ENCODE measurements around the gene ENTPD6. TPM values are rescaled to one million over a fixed set of nuclear protein-coding genes. Genes with fewer than 3 reads are reported as not detected.

ENTPD6 gene
- 25.2 TPM for polyA plus RNA-seq (2012; ENCODE audit: low read depth, missing spikeins)

- no peak for TF ChIP-seq POLR2AphosphoS5 (IDR thresholded peaks at IDR 0.05; ENCODE audit: low read depth, low read length)
- peak; percentile 39 for TF ChIP-seq TAF1 (IDR thresholded peaks at IDR 0.05; ENCODE audit: low read depth, low read length)
- TF ChIP-seq SPI1 (IDR thresholded peaks at IDR 0.05; ENCODE audit: low read depth, low read length), result no peak
- TF ChIP-seq POLR2A (IDR thresholded peaks at IDR 0.05; ENCODE audit: low read depth, low read length), result peak; percentile 65
- TF ChIP-seq PAX5 (IDR thresholded peaks at IDR 0.05; ENCODE audit: insufficient read depth, low read length, severe bottlenecking), result no peak
- TF ChIP-seq POU2F2 (IDR thresholded peaks at IDR 0.05; ENCODE audit: low read depth, low read length), result no peak
- DNase-seq (ENCODE audit: insufficient read length, low spot score) (peak; percentile 96), FAIRE-seq (peak; percentile 98)
Observed at GRCh38 chr20:25195014-25195961, at the start of gene ENTPD6. Gene ENTPD6, plus strand, starts transcription at chr20:25195712. Its CDS starts 10,825 bp downstream, at chr20:25206537.

GRCh38 chr20:25146976-25147375, 48.5 kb upstream of the ENTPD6 start:
- no peak for TF ChIP-seq TAF1 (IDR thresholded peaks at IDR 0.05; ENCODE audit: low read depth, low read length)
- TF ChIP-seq SPI1 (IDR thresholded peaks at IDR 0.05; ENCODE audit: low read depth, low read length), result no peak
- no peak for TF ChIP-seq POLR2A (IDR thresholded peaks at IDR 0.05; ENCODE audit: low read depth, low read length)
- no peak for TF ChIP-seq POLR2AphosphoS5 (IDR thresholded peaks at IDR 0.05; ENCODE audit: low read depth, low read length)
- TF ChIP-seq POU2F2 (IDR thresholded peaks at IDR 0.05; ENCODE audit: low read depth, low read length), result no peak
- no peak for TF ChIP-seq PAX5 (IDR thresholded peaks at IDR 0.05; ENCODE audit: insufficient read depth, low read length, severe bottlenecking)
- FAIRE-seq (no peak), DNase-seq (ENCODE audit: insufficient read length, low spot score) (no peak)

- DNase-seq (ENCODE audit: insufficient read length, low spot score) (no peak), FAIRE-seq (no peak)
- TF ChIP-seq POLR2AphosphoS5 (IDR thresholded peaks at IDR 0.05; ENCODE audit: low read depth, low read length), result no peak
- no peak for TF ChIP-seq POLR2A (IDR thresholded peaks at IDR 0.05; ENCODE audit: low read depth, low read length)
- TF ChIP-seq POU2F2 (IDR thresholded peaks at IDR 0.05; ENCODE audit: low read depth, low read length), result no peak
- no peak for TF ChIP-seq SPI1 (IDR thresholded peaks at IDR 0.05; ENCODE audit: low read depth, low read length)
- no peak for TF ChIP-seq PAX5 (IDR thresholded peaks at IDR 0.05; ENCODE audit: insufficient read depth, low read length, severe bottlenecking)
- TF ChIP-seq TAF1 (IDR thresholded peaks at IDR 0.05; ENCODE audit: low read depth, low read length), result no peak
Observed at GRCh38 chr20:25147716-25148115, 47.8 kb upstream of the ENTPD6 start.

- TF ChIP-seq POLR2A (IDR thresholded peaks at IDR 0.05; ENCODE audit: low read depth, low read length) (no peak), PAX5 (IDR thresholded peaks at IDR 0.05; ENCODE audit: insufficient read depth, low read length, severe bottlenecking) (no peak), POLR2AphosphoS5 (IDR thresholded peaks at IDR 0.05; ENCODE audit: low read depth, low read length) (no peak), TAF1 (IDR thresholded peaks at IDR 0.05; ENCODE audit: low read depth, low read length) (no peak), SPI1 (IDR thresholded peaks at IDR 0.05; ENCODE audit: low read depth, low read length) (no peak), POU2F2 (IDR thresholded peaks at IDR 0.05; ENCODE audit: low read depth, low read length) (no peak)
- DNase-seq (ENCODE audit: insufficient read length, low spot score) (no peak), FAIRE-seq (no peak)
Observed at GRCh38 chr20:25148181-25148981, 47.1 kb upstream of the ENTPD6 start.

GRCh38 chr20:25148982-25149846, 46.3 kb upstream of the ENTPD6 start:
- FAIRE-seq (no peak), DNase-seq (ENCODE audit: insufficient read length, low spot score) (no peak)
- TF ChIP-seq TAF1 (IDR thresholded peaks at IDR 0.05; ENCODE audit: low read depth, low read length), result no peak
- no peak for TF ChIP-seq PAX5 (IDR thresholded peaks at IDR 0.05; ENCODE audit: insufficient read depth, low read length, severe bottlenecking)
- TF ChIP-seq POU2F2 (IDR thresholded peaks at IDR 0.05; ENCODE audit: low read depth, low read length), result no peak
- no peak for TF ChIP-seq POLR2AphosphoS5 (IDR thresholded peaks at IDR 0.05; ENCODE audit: low read depth, low read length)
- TF ChIP-seq POLR2A (IDR thresholded peaks at IDR 0.05; ENCODE audit: low read depth, low read length), result no peak

GRCh38 chr20:25150016-25150415, 45.5 kb upstream of the ENTPD6 start:
- TF ChIP-seq PAX5 (IDR thresholded peaks at IDR 0.05; ENCODE audit: insufficient read depth, low read length, severe bottlenecking) (no peak), POLR2AphosphoS5 (IDR thresholded peaks at IDR 0.05; ENCODE audit: low read depth, low read length) (no peak), TAF1 (IDR thresholded peaks at IDR 0.05; ENCODE audit: low read depth, low read length) (no peak), POLR2A (IDR thresholded peaks at IDR 0.05; ENCODE audit: low read depth, low read length) (no peak), SPI1 (IDR thresholded peaks at IDR 0.05; ENCODE audit: low read depth, low read length) (no peak), POU2F2 (IDR thresholded peaks at IDR 0.05; ENCODE audit: low read depth, low read length) (no peak)
- no peak for DNase-seq (ENCODE audit: insufficient read length, low spot score)
- FAIRE-seq, result no peak

GRCh38 chr20:25158043-25158442, 37.5 kb upstream of the ENTPD6 start:
- no peak for TF ChIP-seq PAX5 (IDR thresholded peaks at IDR 0.05; ENCODE audit: insufficient read depth, low read length, severe bottlenecking)
- no peak for TF ChIP-seq POU2F2 (IDR thresholded peaks at IDR 0.05; ENCODE audit: low read depth, low read length)
- no peak for TF ChIP-seq POLR2A (IDR thresholded peaks at IDR 0.05; ENCODE audit: low read depth, low read length)
- no peak for TF ChIP-seq POLR2AphosphoS5 (IDR thresholded peaks at IDR 0.05; ENCODE audit: low read depth, low read length)
- TF ChIP-seq TAF1 (IDR thresholded peaks at IDR 0.05; ENCODE audit: low read depth, low read length), result no peak
- TF ChIP-seq SPI1 (IDR thresholded peaks at IDR 0.05; ENCODE audit: low read depth, low read length), result no peak
- FAIRE-seq (no peak), DNase-seq (ENCODE audit: insufficient read length, low spot score) (no peak)

GRCh38 chr20:25160467-25160866, 35.0 kb upstream of the ENTPD6 start:
- FAIRE-seq (no peak), DNase-seq (ENCODE audit: insufficient read length, low spot score) (no peak)
- TF ChIP-seq SPI1 (IDR thresholded peaks at IDR 0.05; ENCODE audit: low read depth, low read length), result 0 out of 2 replicates have a peak, but pooled peaks have one; percentile 20
- TF ChIP-seq POU2F2 (IDR thresholded peaks at IDR 0.05; ENCODE audit: low read depth, low read length), result no peak
